CD4-positive, alpha-beta T cell (primary cell): ENCODE measurements around the gene RPS19. TPM values are rescaled to one million over a fixed set of nuclear protein-coding genes. Genes with fewer than 3 reads are reported as not detected.

Source experiments
- ATAC-seq: fragments of 200-7000 bp; cut with Tn5 transposase; one replicate; pipeline ENCODE4 v1.10.0; 2022; ENCODE audit warnings: mild to moderate bottlenecking; ENCODE audit not compliant: poor library complexity
- CTCF ChIA-PET: fragments of 350-600 bp; sonication (Branson Sonifier 250); formaldehyde crosslinking; loops from one replicate; lab custom pipeline; 2021; ENCODE audit warnings: antibody characterized with exemption, inconsistent platforms; lab: Charles Lee
- POLR2A ChIA-PET: fragments of 350-600 bp; sonication (Branson Sonifier 250); formaldehyde crosslinking; loops from one replicate; lab custom pipeline; 2021; ENCODE audit warnings: antibody characterized with exemption, inconsistent platforms; lab: Charles Lee
- DNase-seq, 14 experiments: peaks; one replicate each; pipeline ENCODE4 v3.0.0-alpha.2; 2013 to 2020; ENCODE audit warnings: mixed read lengths in 2 of 14
- H3K27ac ChIP-seq, 2 donors: one replicate each; pipeline versions ENCODE4 v1.5.1 to v1.7.0; 2013; ENCODE audit warnings: low read length in 2 of 2, low read depth in 1 of 2, mild to moderate bottlenecking in 1 of 2
- H3K27me3 ChIP-seq, 2 experiments: 1 replicate in 1 of 2; 2 replicates in 1 of 2; pipeline versions ENCODE4 v1.6.1 to v1.7.0; 2013; ENCODE audit warnings: low read length in 2 of 2, control low read depth in 1 of 2, mild to moderate bottlenecking in 1 of 2, moderate library complexity in 1 of 2; ENCODE audit not compliant: insufficient read depth in 2 of 2, control insufficient read depth in 1 of 2
- H3K36me3 ChIP-seq: one replicate; pipeline ENCODE4 v1.6.1; 2013; ENCODE audit warnings: low read length, control low read depth; ENCODE audit not compliant: insufficient read depth
- H3K4me1 ChIP-seq: one replicate; pipeline ENCODE4 v1.6.1; 2013; ENCODE audit warnings: low read length, control low read depth; ENCODE audit not compliant: insufficient read depth
- H3K4me3 ChIP-seq: one replicate; pipeline ENCODE4 v1.5.1; 2013; ENCODE audit warnings: mild to moderate bottlenecking, low read length, moderate library complexity
- H3K9me3 ChIP-seq, 2 experiments: 1 replicate in 1 of 2; 2 replicates in 1 of 2; pipeline versions ENCODE4 v1.6.1 to v1.7.0; 2013; ENCODE audit warnings: low read length in 2 of 2, mild to moderate bottlenecking in 2 of 2, control low read depth in 1 of 2, moderate library complexity in 1 of 2; ENCODE audit not compliant: control insufficient read depth in 1 of 2, insufficient read depth in 1 of 2
- H3K27ac Mint-ChIP-seq: one replicate; pipeline ENCODE4 v1.8.0; 2020; ENCODE audit warnings: mixed read lengths
- H3K27me3 Mint-ChIP-seq: one replicate; pipeline ENCODE4 v1.8.0; 2021; ENCODE audit warnings: mixed read lengths
- H3K36me3 Mint-ChIP-seq: one replicate; pipeline ENCODE4 v1.8.0; 2021; ENCODE audit warnings: low read depth, mixed read lengths
- H3K4me1 Mint-ChIP-seq: one replicate; pipeline ENCODE4 v1.8.0; 2021; ENCODE audit warnings: low read depth, mixed read lengths
- H3K4me3 Mint-ChIP-seq: one replicate; pipeline ENCODE4 v1.8.0; 2020; ENCODE audit warnings: mild to moderate bottlenecking, mixed read lengths
- H3K9me3 Mint-ChIP-seq: one replicate; pipeline ENCODE4 v1.8.0; 2020; ENCODE audit warnings: mixed read lengths
- intact Hi-C, 2 experiments: fragments of 100-400 bp; cut with DNase I in 1 of 2; cut with micrococcal nuclease in 1 of 2; formaldehyde crosslinking; loops; one replicate each; pipeline versions ENCODE4 v1.15.1 to v1.9.0; 2023 to 2025; cut with DNase I, micrococcal nuclease
- total RNA-seq, 174 experiments: library from RNA in 2 of 174; stranded (reverse) in 2 of 174; gene quantifications; one replicate each; pipeline ENCODE4 v1.2.3 and lab custom pipeline; 2021 to 2026
- TF ChIP-seq, protein P1 (sequence below): fragments of 200-600 bp; IDR thresholded peaks from one replicate; pipeline ENCODE4 v1.8.0; 2022; ENCODE audit warnings: antibody characterized with exemption, mild to moderate bottlenecking

The RPS19 gene
- total RNA-seq, 2 experiments from 2014 or later, result 3,668 to 3,697 TPM

DNA sequence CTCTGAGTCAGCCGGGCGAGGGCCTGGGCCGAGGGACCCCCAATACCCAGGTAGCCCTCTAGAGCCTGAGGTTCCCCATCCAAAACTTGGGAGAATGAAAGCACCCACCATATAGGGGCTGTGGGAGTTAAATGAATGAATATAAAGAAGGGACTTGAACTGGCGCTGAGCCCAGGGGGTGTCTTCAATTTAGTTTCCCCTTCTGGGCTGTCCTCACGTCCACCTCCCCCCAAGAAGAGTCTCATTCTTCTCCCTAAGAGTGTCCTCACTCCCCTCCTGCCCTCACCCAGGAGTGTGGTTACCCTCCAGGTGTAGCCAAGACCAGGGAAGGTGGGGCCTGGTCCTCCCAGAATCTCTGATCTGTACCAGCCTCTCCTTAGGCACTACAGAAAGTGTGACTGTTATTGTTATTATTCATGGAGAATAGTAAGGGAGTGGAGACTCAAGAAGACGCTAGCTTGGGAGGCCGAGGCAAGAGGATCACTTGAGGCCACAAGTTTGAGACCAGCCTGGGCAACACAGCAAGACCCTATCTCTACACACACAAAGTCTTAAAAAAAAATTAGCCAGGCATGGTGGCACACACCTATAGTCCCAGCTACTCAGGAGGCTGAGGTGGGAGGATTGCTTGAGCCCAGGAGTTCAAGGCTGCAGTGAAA lies 19.7 kb downstream of the RPS19 start:
- H3K4me3 Mint-ChIP-seq, result peak overlapping the region; percentile 57
- no peak overlapping the region for H3K4me3 ChIP-seq
- ATAC-seq, result no peak
- TF ChIP-seq, protein P1, sequence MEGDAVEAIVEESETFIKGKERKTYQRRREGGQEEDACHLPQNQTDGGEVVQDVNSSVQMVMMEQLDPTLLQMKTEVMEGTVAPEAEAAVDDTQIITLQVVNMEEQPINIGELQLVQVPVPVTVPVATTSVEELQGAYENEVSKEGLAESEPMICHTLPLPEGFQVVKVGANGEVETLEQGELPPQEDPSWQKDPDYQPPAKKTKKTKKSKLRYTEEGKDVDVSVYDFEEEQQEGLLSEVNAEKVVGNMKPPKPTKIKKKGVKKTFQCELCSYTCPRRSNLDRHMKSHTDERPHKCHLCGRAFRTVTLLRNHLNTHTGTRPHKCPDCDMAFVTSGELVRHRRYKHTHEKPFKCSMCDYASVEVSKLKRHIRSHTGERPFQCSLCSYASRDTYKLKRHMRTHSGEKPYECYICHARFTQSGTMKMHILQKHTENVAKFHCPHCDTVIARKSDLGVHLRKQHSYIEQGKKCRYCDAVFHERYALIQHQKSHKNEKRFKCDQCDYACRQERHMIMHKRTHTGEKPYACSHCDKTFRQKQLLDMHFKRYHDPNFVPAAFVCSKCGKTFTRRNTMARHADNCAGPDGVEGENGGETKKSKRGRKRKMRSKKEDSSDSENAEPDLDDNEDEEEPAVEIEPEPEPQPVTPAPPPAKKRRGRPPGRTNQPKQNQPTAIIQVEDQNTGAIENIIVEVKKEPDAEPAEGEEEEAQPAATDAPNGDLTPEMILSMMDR, result no peak
- no peak for DNase-seq
- peaks cover 23% of the 10 kb centered on the region for H3K36me3 Mint-ChIP-seq
- H3K27me3 Mint-ChIP-seq, result no peaks in the 10 kb centered on the region
- peak overlapping the region; percentile 84 to 91 for H3K27ac ChIP-seq
- H3K9me3 Mint-ChIP-seq, result no peaks in the 10 kb centered on the region
- peaks cover 85% of the 10 kb centered on the region for H3K4me1 ChIP-seq
- H3K4me1 Mint-ChIP-seq, result peaks cover 80% of the 10 kb centered on the region
- peak overlapping the region; percentile 98 for H3K27ac Mint-ChIP-seq
- ChIA-PET CTCF (no interaction called here), POLR2A (interaction anchor here (0.9 kb wide), 1 partner anchor 20 kb away, joined by 3 read pairs; the partner anchor contains the start of gene RPS19)
- intact Hi-C loops, result loop anchor here in 1 of 2 experiments (10.0 kb wide), 1 partner anchor 325 kb away; no protein-coding TSS in a partner anchor
- H3K27me3 ChIP-seq, result no peaks in the 10 kb centered on the region
- no peaks in the 10 kb centered on the region for H3K9me3 ChIP-seq
- peaks cover 5% of the 10 kb centered on the region for H3K36me3 ChIP-seq

GRCh38 chr19:41880329-41880708 lies 20.3 kb downstream of the RPS19 start:
- TF ChIP-seq, protein P1, result no peak
- DNase-seq (no peak), ATAC-seq (no peak)
- H3K27me3 ChIP-seq, result no peaks in the 10 kb centered on the region
- CTCF ChIA-PET, result interaction anchor here (0.6 kb wide), 1 partner anchor 66 kb away, joined by 3 read pairs; no protein-coding TSS in a partner anchor
- H3K4me1 ChIP-seq, result peaks cover 85% of the 10 kb centered on the region
- H3K4me3 ChIP-seq, result no peak overlapping the region
- intact Hi-C loops, result loop anchor here in 1 of 2 experiments (10.0 kb wide), 1 partner anchor 326 kb away; no protein-coding TSS in a partner anchor
- H3K36me3 ChIP-seq, result peaks cover 9% of the 10 kb centered on the region
- H3K27me3 Mint-ChIP-seq, result no peaks in the 10 kb centered on the region
- POLR2A ChIA-PET, result interaction anchor here (0.9 kb wide), 1 partner anchor 21 kb away, joined by 3 read pairs; the partner anchor contains the start of gene RPS19
- H3K27ac Mint-ChIP-seq, result peak overlapping the region; percentile 98
- H3K9me3 Mint-ChIP-seq, result no peaks in the 10 kb centered on the region
- H3K4me1 Mint-ChIP-seq, result peaks cover 82% of the 10 kb centered on the region
- peaks cover 28% of the 10 kb centered on the region for H3K36me3 Mint-ChIP-seq
- no peaks in the 10 kb centered on the region for H3K9me3 ChIP-seq
- peak overlapping the region in 1 of 2 donors; percentile 91 for H3K27ac ChIP-seq
- peak overlapping the region; percentile 57 for H3K4me3 Mint-ChIP-seq

- peaks cover 53% of the 10 kb centered on the region for H3K36me3 Mint-ChIP-seq
- peak in 13 of 14 experiments; percentile 50 to 81 (median 71) for DNase-seq
- intact Hi-C loops, result loop anchor here in 1 of 2 experiments (1.0 to 10.0 kb wide), 2 partner anchors 8 to 328 kb away; no protein-coding TSS in a partner anchor
- Histone ChIP-seq H3K27me3 (no peaks in the 10 kb centered on the region), H3K36me3 (peaks cover 15% of the 10 kb centered on the region), H3K4me1 (peaks cover 85% of the 10 kb centered on the region), H3K27ac (peak within 1 kb of the TSS; percentile 69 to 96), H3K9me3 (no peaks in the 10 kb centered on the region), H3K4me3 (peak within 1 kb of the TSS; percentile 94)
- no peaks in the 10 kb centered on the region for H3K27me3 Mint-ChIP-seq
- TF ChIP-seq, protein P1, result no peak
- H3K4me3 Mint-ChIP-seq, result peak within 1 kb of the TSS; percentile 97
- H3K4me1 Mint-ChIP-seq, result peaks cover 78% of the 10 kb centered on the region
- ATAC-seq, result peak; percentile 5
- ChIA-PET POLR2A (interaction anchor here (0.6 to 12.4 kb wide), 7 partner anchors 10 to 63 kb away, joined by 3 to 465 read pairs (median 9); partner anchors contain the start of genes CD79A, ERFL and RPS19), CTCF (interaction anchor here (1.0 to 8.6 kb wide), 3 partner anchors 9 to 23 kb away, joined by 6 to 59 read pairs (median 7); partner anchors contain the start of gene RPS19)
- H3K27ac Mint-ChIP-seq, result peak within 1 kb of the TSS; percentile 98
- H3K9me3 Mint-ChIP-seq, result no peaks in the 10 kb centered on the region
Measured at GRCh38 chr19:41882568-41883462, 22.8 kb downstream of the RPS19 start, which contains the start of gene ARHGEF1. ARHGEF1 (plus strand) TSS chr19:41883184; CDS start chr19:41888083, 4,899 bp downstream.
